ACC112 (cell line): Measurements from ENCODE around the gene CSTA.
"Not testable (repeated sequence)": the region's sequence is repeated elsewhere in the genome, so short reads cannot be mapped to it uniquely, and the experiment has no call there.

Experiments used
- H2AFZ ChIP-seq: fragments of 200-600 bp; sonication (generic); one replicate; pipeline ENCODE4 v1.6.0; 2017; ENCODE audit warnings: antibody characterized with exemption, low read length; ENCODE audit not compliant: unreplicated experiment
- H3K27ac ChIP-seq: fragments of 200-600 bp; sonication (generic); 2 replicates; pipeline ENCODE4 v1.5.1; 2014; ENCODE audit warnings: low read depth, mild to moderate bottlenecking, antibody characterized with exemption, low read length, moderate library complexity
- H3K27me3 ChIP-seq: fragments of 200-600 bp; sonication (generic); 2 replicates; pipeline ENCODE4 v1.6.1; 2014; ENCODE audit warnings: mild to moderate bottlenecking, antibody characterized with exemption, low read length, moderate library complexity, mixed read lengths; ENCODE audit not compliant: insufficient read depth
- H3K36me3 ChIP-seq: fragments of 200-600 bp; sonication (generic); 2 replicates; pipeline ENCODE4 v1.6.1; 2016; ENCODE audit warnings: mild to moderate bottlenecking, antibody characterized with exemption, low read length, moderate library complexity, mixed read lengths; ENCODE audit not compliant: insufficient read depth
- H3K4me1 ChIP-seq: fragments of 200-600 bp; sonication (generic); one replicate; pipeline ENCODE4 v1.6.1; 2016; ENCODE audit warnings: low read length, mixed read lengths; ENCODE audit not compliant: insufficient read depth, unreplicated experiment, control insufficient read depth
- H3K4me3 ChIP-seq: fragments of 200-600 bp; sonication (generic); 2 replicates; pipeline ENCODE4 v1.5.1; 2014; ENCODE audit warnings: mild to moderate bottlenecking, low read depth, low read length
- H3K79me2 ChIP-seq: fragments of 200-600 bp; sonication (generic); one replicate; pipeline ENCODE4 v1.6.0; 2016; ENCODE audit warnings: low read length; ENCODE audit not compliant: control insufficient read depth, unreplicated experiment, insufficient read depth

The CSTA gene

DNA sequence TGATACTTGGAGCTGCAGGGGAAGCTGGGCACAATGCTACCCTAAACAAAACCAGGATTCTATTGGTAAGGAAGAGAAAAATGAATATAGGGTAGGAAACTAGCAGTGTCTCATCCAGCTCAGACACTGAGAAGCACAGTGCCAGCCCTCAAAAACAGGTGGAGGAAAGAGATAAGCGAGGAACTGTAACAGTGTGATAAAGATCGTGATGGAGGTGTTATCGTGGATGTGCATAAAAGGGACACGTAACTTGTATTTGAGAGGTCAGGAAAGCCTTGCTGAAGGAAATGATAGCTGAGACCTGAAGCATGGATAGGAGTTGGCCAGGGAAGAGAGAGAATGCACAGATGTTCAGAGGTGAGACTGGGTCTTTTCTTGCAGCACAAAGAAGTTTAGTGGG, 30.6 kb downstream of the CSTA start:
- no peaks in the 10 kb centered on the region for H3K79me2 ChIP-seq
- H2AFZ ChIP-seq = no peak overlapping the region
- no peak overlapping the region for H3K27ac ChIP-seq
- no peak overlapping the region for H3K4me3 ChIP-seq
- no peaks in the 10 kb centered on the region; the same call in 1 of the 2 replicates for H3K36me3 ChIP-seq
- no peaks in the 10 kb centered on the region for H3K27me3 ChIP-seq
- peaks cover 7% of the 10 kb centered on the region for H3K4me1 ChIP-seq

DNA sequence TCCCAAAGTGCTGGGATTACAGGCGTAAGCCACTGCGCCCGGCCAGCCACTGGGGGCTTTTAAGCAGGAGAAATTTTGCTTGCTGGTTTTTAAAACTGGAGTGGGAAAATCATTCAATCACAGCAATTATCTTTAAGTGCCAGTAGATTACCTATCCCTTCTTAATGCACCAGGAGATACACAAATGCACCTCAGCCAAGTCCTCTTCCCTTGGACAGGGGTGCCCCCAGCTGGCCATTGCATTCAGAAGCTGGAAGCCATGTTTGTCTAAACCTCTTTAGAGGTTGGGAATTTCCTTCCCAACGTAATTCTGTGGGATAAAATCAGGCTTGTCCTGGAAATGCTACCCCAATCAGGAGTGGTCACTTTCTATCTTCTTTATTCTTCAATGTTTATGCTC, 31.4 kb downstream of the CSTA start:
- Histone ChIP-seq H2AFZ (no peak overlapping the region), H3K4me1 (peaks cover 7% of the 10 kb centered on the region), H3K79me2 (no peaks in the 10 kb centered on the region), H3K4me3 (no peak overlapping the region), H3K27me3 (no peaks in the 10 kb centered on the region), H3K36me3 (peaks cover 4% of the 10 kb centered on the region; the same call in 1 of the 2 replicates), H3K27ac (no peak overlapping the region)

DNA sequence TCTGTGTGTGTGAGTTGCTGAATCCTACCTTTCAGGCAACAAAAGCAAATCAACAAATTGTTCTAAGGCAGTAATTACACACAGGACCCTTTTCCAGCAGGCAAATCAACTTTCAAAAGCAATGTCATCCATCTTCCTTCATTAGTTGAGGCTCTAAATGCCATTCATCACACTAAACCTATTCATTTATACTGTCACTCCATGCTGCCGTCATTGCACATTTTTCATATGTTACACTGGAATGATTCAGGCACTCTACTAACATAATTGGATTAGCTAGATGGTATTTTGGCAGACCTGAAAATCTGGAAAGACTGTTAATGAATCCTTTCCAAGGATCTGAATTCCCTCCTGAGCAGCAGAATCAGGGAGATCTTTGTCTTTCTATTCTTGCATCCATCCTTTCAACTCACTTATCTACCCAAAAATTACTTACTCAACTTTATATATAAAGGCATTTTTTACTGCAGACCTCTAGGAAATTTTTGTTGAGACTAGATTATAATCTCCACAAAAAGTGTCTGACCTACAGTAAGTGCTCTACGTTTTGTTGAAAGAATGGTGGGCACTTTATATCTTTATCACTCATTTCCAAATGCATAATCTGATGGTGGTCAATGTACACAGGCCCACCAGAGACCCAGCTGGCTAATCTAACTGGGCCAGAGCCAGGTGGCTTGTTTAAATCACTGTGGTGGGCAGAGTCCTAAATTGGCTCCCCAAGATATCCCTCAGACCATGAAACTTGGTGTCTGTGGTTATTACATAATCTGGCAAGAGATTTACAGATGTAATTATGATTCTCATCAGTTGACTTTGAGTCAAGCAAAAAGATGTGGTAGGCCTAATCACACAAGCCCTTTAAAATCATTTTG, 33.0 kb downstream of the CSTA start:
- peaks cover 4% of the 10 kb centered on the region; the same call in 1 of the 2 replicates for H3K36me3 ChIP-seq
- no peaks in the 10 kb centered on the region for H3K27me3 ChIP-seq
- H2AFZ ChIP-seq = no peak overlapping the region
- H3K4me3 ChIP-seq = no peak overlapping the region
- no peak overlapping the region for H3K27ac ChIP-seq
- H3K79me2 ChIP-seq = no peaks in the 10 kb centered on the region
- H3K4me1 ChIP-seq = peaks cover 3% of the 10 kb centered on the region

DNA sequence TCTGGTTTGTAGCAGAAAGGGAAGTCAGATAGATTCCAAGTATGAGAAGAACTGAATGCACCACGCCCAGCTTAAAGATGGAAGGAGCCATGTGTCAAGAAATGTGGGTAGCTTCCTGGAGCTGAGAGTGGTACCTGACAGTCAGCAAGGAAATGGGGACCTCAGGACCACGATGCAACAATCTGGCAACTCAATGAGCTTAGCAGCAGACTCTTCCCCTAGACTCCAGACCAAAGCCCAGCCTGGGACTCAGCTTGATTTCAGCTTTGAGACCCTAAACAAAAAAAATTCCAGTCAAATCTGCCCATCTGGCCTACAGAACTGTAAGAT, 33.6 kb downstream of the CSTA start:
- H3K27ac ChIP-seq = no peak overlapping the region
- H3K27me3 ChIP-seq = no peaks in the 10 kb centered on the region
- H3K4me1 ChIP-seq = no peaks in the 10 kb centered on the region
- no peak overlapping the region for H2AFZ ChIP-seq
- peaks cover 4% of the 10 kb centered on the region; the same call in 1 of the 2 replicates for H3K36me3 ChIP-seq
- H3K79me2 ChIP-seq = no peaks in the 10 kb centered on the region
- no peak overlapping the region for H3K4me3 ChIP-seq

DNA sequence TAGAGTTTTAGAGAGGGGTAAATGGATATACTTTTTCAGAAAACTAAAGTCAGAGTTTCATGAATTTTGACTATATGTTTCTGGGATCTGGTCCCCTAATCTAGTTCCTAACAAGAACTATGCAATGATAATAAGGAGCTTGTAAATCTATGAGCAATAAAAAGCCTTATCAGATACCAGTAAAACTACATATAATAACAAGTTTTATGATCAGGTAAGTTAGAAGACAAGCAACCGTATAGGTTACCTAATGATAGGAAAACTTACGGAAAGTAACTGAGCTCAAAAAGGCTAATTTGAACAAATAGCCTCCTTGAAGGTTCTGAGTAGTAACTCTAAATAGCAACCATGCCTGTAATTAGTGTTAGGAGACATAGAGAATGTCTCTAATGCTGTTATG, 37.0 kb downstream of the CSTA start:
- H3K36me3 ChIP-seq = peaks cover 19% of the 10 kb centered on the region
- no peaks in the 10 kb centered on the region for H3K79me2 ChIP-seq
- no peak overlapping the region for H3K27ac ChIP-seq
- H2AFZ ChIP-seq = no peak overlapping the region
- peaks cover 10% of the 10 kb centered on the region for H3K4me1 ChIP-seq
- H3K27me3 ChIP-seq = no peaks in the 10 kb centered on the region
- H3K4me3 ChIP-seq = no peak overlapping the region

DNA sequence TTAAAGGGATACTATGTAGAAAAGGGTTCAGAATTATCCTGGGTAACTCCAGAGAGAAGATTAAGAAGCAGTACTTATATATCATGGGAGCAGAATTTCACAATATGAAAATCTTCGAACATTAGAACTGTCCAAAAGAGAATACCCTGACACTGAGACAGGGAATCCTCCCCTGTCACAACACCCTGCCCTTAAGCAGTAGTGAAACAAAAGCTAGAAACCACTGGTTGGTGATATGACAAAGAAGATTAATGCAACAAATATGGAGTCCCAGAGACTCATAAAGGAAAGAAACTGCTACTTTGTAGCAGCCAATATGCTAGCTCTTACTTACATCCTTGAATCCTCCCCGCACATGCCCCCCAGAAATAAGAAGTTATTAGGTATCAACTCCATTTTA, 39.4 kb downstream of the CSTA start:
- H3K36me3 ChIP-seq = peaks cover 21% of the 10 kb centered on the region
- no peaks in the 10 kb centered on the region for H3K79me2 ChIP-seq
- H2AFZ ChIP-seq = no peak overlapping the region
- H3K4me1 ChIP-seq = peaks cover 10% of the 10 kb centered on the region
- H3K27me3 ChIP-seq = no peaks in the 10 kb centered on the region
- no peak overlapping the region for H3K4me3 ChIP-seq
- no peak overlapping the region for H3K27ac ChIP-seq

DNA sequence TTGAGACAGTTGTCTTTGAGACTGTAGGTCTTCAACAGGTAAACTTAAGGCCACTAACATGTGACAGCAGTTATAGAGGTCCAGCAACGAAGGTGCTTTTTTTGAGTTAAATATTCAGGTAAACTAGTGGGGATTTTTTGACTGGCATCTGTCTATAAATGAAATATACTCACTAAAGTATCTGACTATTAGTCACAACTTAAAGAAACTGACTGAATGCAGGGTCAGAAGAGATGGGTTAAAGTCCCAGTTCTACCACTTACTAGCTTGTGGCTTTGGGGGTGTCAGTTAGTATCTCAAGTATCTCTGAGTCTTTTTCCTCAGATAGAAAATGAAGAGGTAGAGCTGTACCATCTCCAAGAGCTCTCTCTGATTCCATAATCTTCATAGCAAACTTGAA, 40.0 kb downstream of the CSTA start:
- Histone ChIP-seq H3K4me1 (peaks cover 10% of the 10 kb centered on the region), H2AFZ (no peak overlapping the region), H3K27ac (peak overlapping the region; percentile 51), H3K4me3 (no peak overlapping the region), H3K36me3 (peaks cover 22% of the 10 kb centered on the region), H3K79me2 (no peaks in the 10 kb centered on the region), H3K27me3 (no peaks in the 10 kb centered on the region)

DNA sequence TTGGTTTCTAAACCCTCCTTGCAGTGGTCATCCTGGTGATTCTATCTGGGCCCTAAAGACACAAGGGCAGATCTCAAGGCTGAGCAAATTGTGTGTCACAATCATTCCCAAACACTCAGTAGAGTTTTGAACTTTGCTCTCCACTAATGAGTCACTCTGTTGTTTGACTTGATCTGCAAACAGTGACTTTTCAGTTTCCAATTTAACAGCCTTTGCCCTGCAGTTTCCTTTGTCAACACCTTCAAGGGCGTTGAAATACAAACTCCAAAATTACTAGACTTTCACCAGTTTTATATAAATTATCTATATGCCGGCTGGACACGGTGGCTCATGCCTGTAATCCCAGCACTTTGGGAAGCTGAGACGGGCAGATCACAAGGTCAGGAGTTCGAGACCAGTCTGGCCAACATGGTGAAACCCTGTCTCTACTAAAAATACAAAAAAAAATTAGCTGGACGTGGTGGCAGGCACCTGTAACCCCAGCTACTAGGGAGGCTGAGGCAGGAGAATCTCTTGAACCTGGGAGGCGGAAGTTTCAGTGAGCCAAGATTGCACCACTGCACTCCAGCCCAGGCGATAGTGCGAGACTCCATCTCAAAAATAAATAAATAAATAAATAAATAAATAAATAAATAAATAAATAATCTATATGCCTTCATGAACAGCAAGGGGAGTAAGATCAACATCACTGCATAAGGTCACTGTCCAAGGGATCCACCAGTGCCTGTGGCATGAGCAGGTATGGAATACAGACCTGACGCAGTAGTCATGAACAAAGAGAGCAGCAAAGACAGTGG, 40.7 kb downstream of the CSTA start:
- H3K27ac ChIP-seq = peak overlapping the region; percentile 61

DNA sequence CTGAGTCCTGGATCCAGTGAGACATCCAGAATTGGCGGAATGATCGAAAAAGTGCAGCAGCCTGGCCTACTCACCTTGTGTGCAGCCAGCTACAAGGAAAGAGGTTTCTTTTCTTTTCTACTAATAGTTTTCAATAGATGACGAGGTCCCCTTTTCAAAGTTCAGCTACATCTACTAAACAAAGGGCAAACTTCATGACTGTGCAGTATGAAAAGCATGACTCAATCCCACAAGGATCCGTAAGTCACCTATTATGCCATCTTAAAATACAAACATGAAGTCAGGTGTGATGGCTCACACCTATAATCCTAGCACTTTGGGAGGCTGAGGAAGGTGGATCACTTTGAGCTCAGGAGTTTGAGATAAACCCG, 41.3 kb downstream of the CSTA start:
- H3K4me1 ChIP-seq = peaks cover 10% of the 10 kb centered on the region
- H3K79me2 ChIP-seq = no peaks in the 10 kb centered on the region
- H3K27ac ChIP-seq = no peak overlapping the region
- no peaks in the 10 kb centered on the region for H3K27me3 ChIP-seq
- H3K36me3 ChIP-seq = peaks cover 20% of the 10 kb centered on the region
- no peak overlapping the region for H2AFZ ChIP-seq
- no peak overlapping the region for H3K4me3 ChIP-seq

More for the DNA sequence above, 40.7 kb downstream of the CSTA start:
- H3K79me2 ChIP-seq, H3K4me3 ChIP-seq, H2AFZ ChIP-seq, H3K4me1 ChIP-seq, H3K27me3 ChIP-seq: not testable (repeated sequence)
- peaks cover 25% of the 10 kb centered on the region for H3K36me3 ChIP-seq

DNA sequence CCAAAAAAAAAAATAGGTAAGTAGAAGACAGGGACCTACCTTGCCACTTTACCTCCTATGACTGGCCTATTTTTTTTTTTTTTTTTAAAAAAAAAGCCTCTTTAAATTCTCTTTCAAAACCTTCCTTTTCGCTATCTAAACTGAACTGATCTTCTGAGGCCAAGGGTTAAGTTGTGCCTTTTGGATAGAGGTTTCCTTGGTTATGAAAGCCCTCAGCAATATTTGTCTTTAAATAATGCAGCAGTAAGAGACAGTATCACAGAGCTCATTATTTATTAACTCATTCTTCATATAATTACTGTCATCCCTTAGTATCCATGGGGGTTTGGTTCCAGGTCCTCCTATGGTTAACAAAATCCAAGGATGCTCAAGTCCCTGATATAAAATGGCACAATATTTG, 49.0 kb downstream of the CSTA start:
- H3K36me3 ChIP-seq = peaks cover 6% of the 10 kb centered on the region; the same call in 1 of the 2 replicates
- no peaks in the 10 kb centered on the region for H3K4me1 ChIP-seq
- no peak overlapping the region for H3K27ac ChIP-seq
- peaks cover 36% of the 10 kb centered on the region for H3K79me2 ChIP-seq
- no peaks in the 10 kb centered on the region for H3K27me3 ChIP-seq
- no peak overlapping the region for H3K4me3 ChIP-seq
- no peak overlapping the region for H2AFZ ChIP-seq

DNA sequence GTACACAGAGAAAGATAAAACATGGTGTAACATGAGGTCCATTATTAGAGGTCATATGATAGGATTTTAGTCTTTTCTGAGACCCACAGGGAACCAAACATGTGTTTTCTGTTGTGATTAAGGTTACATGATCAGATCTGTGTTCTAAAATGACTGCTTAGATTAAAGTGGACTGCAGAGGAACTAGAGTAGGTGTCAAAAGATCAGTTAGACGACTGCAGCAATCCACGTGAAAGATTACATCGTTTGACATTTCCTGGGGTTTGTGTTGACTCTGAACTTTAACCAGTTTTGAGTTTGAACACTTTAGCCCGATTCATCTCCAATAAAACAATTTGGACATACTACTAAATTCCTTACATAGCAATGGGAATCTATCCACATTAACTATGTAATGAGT, 52.9 kb downstream of the CSTA start:
- Histone ChIP-seq H3K79me2 (peaks cover 68% of the 10 kb centered on the region), H2AFZ (no peak overlapping the region), H3K27ac (no peak overlapping the region), H3K36me3 (no peaks in the 10 kb centered on the region), H3K4me3 (no peak overlapping the region), H3K4me1 (peaks cover 8% of the 10 kb centered on the region), H3K27me3 (no peaks in the 10 kb centered on the region)
